GM12878 (cell line): ENCODE results near the gene FEN1.

ENCODE experiments used
- ATF2 ChIP-seq: IDR thresholded peaks from 2 replicates; pipeline ENCODE4 v1.6.1; 2012; ENCODE audit warnings: low read length, inconsistent platforms
- CREB1 ChIP-seq: IDR thresholded peaks from 2 replicates; pipeline ENCODE4 v1.6.1; 2012; ENCODE audit warnings: low read depth, mild to moderate bottlenecking, inconsistent platforms
- EZH2 ChIP-seq: IDR thresholded peaks from 2 replicates; pipeline ENCODE4 v1.6.1; 2012; ENCODE audit warnings: low read depth, mild to moderate bottlenecking, control low read depth, inconsistent platforms, low read length, borderline replicate concordance; ENCODE audit not compliant: control insufficient read depth
- GABPA ChIP-seq: IDR thresholded peaks from 2 replicates; pipeline ENCODE4 v1.6.1; 2014; ENCODE audit warnings: antibody characterized with exemption, low read depth, mild to moderate bottlenecking, inconsistent platforms
- POLR2AphosphoS5 ChIP-seq: IDR thresholded peaks from 2 replicates; pipeline ENCODE4 v1.6.1; 2011; ENCODE audit warnings: mild to moderate bottlenecking, low read length, inconsistent platforms
- SMARCA5 ChIP-seq: fragments of 450-650 bp; IDR thresholded peaks from 2 replicates; pipeline ENCODE4 v1.6.1; 2017; ENCODE audit warnings: mild to moderate bottlenecking
- USF1 ChIP-seq: IDR thresholded peaks from 2 replicates; pipeline ENCODE4 v1.6.1; 2011; ENCODE audit warnings: borderline replicate concordance, low read depth, mild to moderate bottlenecking, moderate library complexity, mixed read lengths, low read length; ENCODE audit not compliant: insufficient read depth; ENCODE audit errors: extremely low read length
- ZNF274 ChIP-seq: IDR thresholded peaks from one replicate; pipeline ENCODE4 v1.8.0; 2011; ENCODE audit not compliant: insufficient read length, insufficient read depth

GRCh38 chr11:61846362-61847020, 53.8 kb downstream of the FEN1 start:
- TF ChIP-seq ZNF274: no peak
- TF ChIP-seq ATF2: no peak
- no peak for TF ChIP-seq POLR2AphosphoS5
- no peak for TF ChIP-seq USF1
- no peak for TF ChIP-seq CREB1
- no peak for TF ChIP-seq EZH2
- no peak for TF ChIP-seq GABPA
- no peak for TF ChIP-seq SMARCA5
